ENCODE measurements around the gene PEAR1. TPM values are rescaled to one million over a fixed set of nuclear protein-coding genes. Genes with fewer than 3 reads are reported as not detected.

The PEAR1 gene
- total and polyA plus RNA-seq, 2 donors (not counting 1 experiment from before 2014, with no cell fraction given): 0.03 TPM; not detected in 1

- WGBS (ENCODE audit: insufficient coverage): 55% methylated on average over 5 of the region's 5 CpGs
- POLR2A ChIA-PET: no interaction called here
- intact Hi-C loops (cut with micrococcal nuclease): no loop called here
- Histone ChIP-seq H3K36me3 (replicated peaks in 1 of 2; ENCODE audit: control extremely low read depth in 1 of 2, control insufficient read depth in 1 of 2, extremely low read depth in 1 of 2, insufficient read depth in 2 of 2, low read length in 1 of 2) (no peaks in the 10 kb centered on the region), H3K4me2 (replicated peaks; ENCODE audit: low read depth, low read length, poor library complexity, severe bottlenecking) (no peak overlapping the region), H2AFZ (ENCODE audit: insufficient read depth, low read depth, low read length, poor library complexity, severe bottlenecking) (no peak overlapping the region), H3K79me2 (ENCODE audit: control insufficient read depth, insufficient read depth, low read length) (no peaks in the 10 kb centered on the region), H4K20me1 (ENCODE audit: control insufficient read depth, insufficient read depth, low read length, poor library complexity, severe bottlenecking) (no peaks in the 10 kb centered on the region), H3K27ac (ENCODE audit: low read length in 2 of 2) (no peak overlapping the region), H3K27me3 (replicated peaks in 1 of 4; ENCODE audit: control extremely low read depth in 1 of 4, control insufficient read depth in 3 of 4, insufficient read depth in 4 of 4, low read length in 3 of 4) (peaks cover 0 to 69% (median 34%) of the 10 kb centered on the region in 4 experiments), H3K9me3 (ENCODE audit: control extremely low read depth in 1 of 3, control insufficient read depth in 2 of 3, insufficient read depth in 1 of 3, low read length in 2 of 3) (peaks cover 0 to 3% (median 0%) of the 10 kb centered on the region in 3 donors), H3K4me3 (ENCODE audit: control extremely low read depth in 1 of 5, extremely low read depth in 1 of 5, insufficient read depth in 1 of 5, low read depth in 2 of 5, low read length in 4 of 5) (no peak overlapping the region), H3K4me1 (ENCODE audit: control insufficient read depth in 2 of 2, insufficient read depth in 2 of 2, low read length in 2 of 2) (peaks cover 23 to 30% of the 10 kb centered on the region in 2 donors), H3K9ac (ENCODE audit: low read length) (no peak overlapping the region)
- Mint-ChIP-seq H3K4me3 (peak overlapping the region; percentile 33), H3K9me3 (ENCODE audit: insufficient read depth) (no peaks in the 10 kb centered on the region), H3K27me3 (peaks cover 65% of the 10 kb centered on the region), H3K27ac (no peak overlapping the region), H3K4me1 (peaks cover 18% of the 10 kb centered on the region)
- DNase-seq (no peak), ATAC-seq (ENCODE audit: low read depth) (no peak)
- CTCF ChIA-PET: interaction anchor here (0.5 to 1.4 kb wide), 5 partner anchors 20 to 176 kb away, joined by 3 to 6 read pairs (median 4); no protein-coding TSS in a partner anchor
- TF ChIP-seq EZH2 (IDR thresholded peaks at IDR 0.05; ENCODE audit: borderline replicate concordance, insufficient read depth, low read depth, low read length, poor library complexity, severe bottlenecking): no peak
- no peak for TF ChIP-seq CTCF (IDR thresholded peaks at IDR 0.05)
Observed at GRCh38 chr1:156858555-156858956, 35.0 kb upstream of the PEAR1 start.

- Histone ChIP-seq H3K27ac (ENCODE audit: low read length in 2 of 2) (no peak within 1 kb of the TSS), H3K27me3 (replicated peaks in 1 of 4; ENCODE audit: control extremely low read depth in 1 of 4, control insufficient read depth in 3 of 4, insufficient read depth in 4 of 4, low read length in 3 of 4) (peaks cover 0 to 70% (median 38%) of the 10 kb centered on the region in 4 experiments), H3K9ac (ENCODE audit: low read length) (peak within 1 kb of the TSS; percentile 52), H4K20me1 (ENCODE audit: control insufficient read depth, insufficient read depth, low read length, poor library complexity, severe bottlenecking) (no peaks in the 10 kb centered on the region), H3K4me3 (ENCODE audit: control extremely low read depth in 1 of 5, extremely low read depth in 1 of 5, insufficient read depth in 1 of 5, low read depth in 2 of 5, low read length in 4 of 5) (peak within 1 kb of the TSS in 3 of 5 experiments; percentile 41 to 54 (median 48)), H3K79me2 (ENCODE audit: control insufficient read depth, insufficient read depth, low read length) (no peaks in the 10 kb centered on the region), H3K36me3 (replicated peaks in 1 of 2; ENCODE audit: control extremely low read depth in 1 of 2, control insufficient read depth in 1 of 2, extremely low read depth in 1 of 2, insufficient read depth in 2 of 2, low read length in 1 of 2) (no peaks in the 10 kb centered on the region), H3K9me3 (ENCODE audit: control extremely low read depth in 1 of 3, control insufficient read depth in 2 of 3, insufficient read depth in 1 of 3, low read length in 2 of 3) (peaks cover 0 to 3% (median 0%) of the 10 kb centered on the region in 3 donors), H3K4me2 (replicated peaks; ENCODE audit: low read depth, low read length, poor library complexity, severe bottlenecking) (peak within 1 kb of the TSS; percentile 93), H2AFZ (ENCODE audit: insufficient read depth, low read depth, low read length, poor library complexity, severe bottlenecking) (peak within 1 kb of the TSS; percentile 64), H3K4me1 (ENCODE audit: control insufficient read depth in 2 of 2, insufficient read depth in 2 of 2, low read length in 2 of 2) (peaks cover 23 to 30% of the 10 kb centered on the region in 2 donors)
- 15% methylated on average over 27 of the region's 39 CpGs for WGBS (ENCODE audit: insufficient coverage)
- ChIA-PET CTCF (interaction anchor here (0.5 to 4.0 kb wide), 11 partner anchors 20 to 201 kb away, joined by 3 to 99 read pairs (median 4); partner anchors contain the start of genes ISG20L2 and METTL25B), POLR2A (no interaction called here)
- intact Hi-C loops (cut with micrococcal nuclease): no loop called here
- DNase-seq (no peak), ATAC-seq (ENCODE audit: low read depth) (no peak)
- H3K4me1 Mint-ChIP-seq: peaks cover 18% of the 10 kb centered on the region
- TF ChIP-seq CTCF (IDR thresholded peaks at IDR 0.05) (no peak), EZH2 (IDR thresholded peaks at IDR 0.05; ENCODE audit: borderline replicate concordance, insufficient read depth, low read depth, low read length, poor library complexity, severe bottlenecking) (no peak)
- no peak within 1 kb of the TSS for H3K27ac Mint-ChIP-seq
- H3K27me3 Mint-ChIP-seq: peaks cover 66% of the 10 kb centered on the region
- H3K4me3 Mint-ChIP-seq: peak within 1 kb of the TSS; percentile 83
- no peaks in the 10 kb centered on the region for H3K9me3 Mint-ChIP-seq (ENCODE audit: insufficient read depth)
Observed at GRCh38 chr1:156858959-156859522, 34.5 kb upstream of the PEAR1 start, which contains the start of gene INSRR. Gene INSRR, minus strand, starts transcription at chr1:156859117. Its CDS starts 496 bp downstream, at chr1:156858621.

All from B cell (primary cell).